ENCODE measurements around the gene TMEM63A.
A peak's percentile ranks its signal among the peaks of the same experiment; 100 is the strongest.
"Not testable (repeated sequence)": the region's sequence is repeated elsewhere in the genome, so short reads cannot be mapped to it uniquely, and the experiment has no call there.

The TMEM63A gene

DNA sequence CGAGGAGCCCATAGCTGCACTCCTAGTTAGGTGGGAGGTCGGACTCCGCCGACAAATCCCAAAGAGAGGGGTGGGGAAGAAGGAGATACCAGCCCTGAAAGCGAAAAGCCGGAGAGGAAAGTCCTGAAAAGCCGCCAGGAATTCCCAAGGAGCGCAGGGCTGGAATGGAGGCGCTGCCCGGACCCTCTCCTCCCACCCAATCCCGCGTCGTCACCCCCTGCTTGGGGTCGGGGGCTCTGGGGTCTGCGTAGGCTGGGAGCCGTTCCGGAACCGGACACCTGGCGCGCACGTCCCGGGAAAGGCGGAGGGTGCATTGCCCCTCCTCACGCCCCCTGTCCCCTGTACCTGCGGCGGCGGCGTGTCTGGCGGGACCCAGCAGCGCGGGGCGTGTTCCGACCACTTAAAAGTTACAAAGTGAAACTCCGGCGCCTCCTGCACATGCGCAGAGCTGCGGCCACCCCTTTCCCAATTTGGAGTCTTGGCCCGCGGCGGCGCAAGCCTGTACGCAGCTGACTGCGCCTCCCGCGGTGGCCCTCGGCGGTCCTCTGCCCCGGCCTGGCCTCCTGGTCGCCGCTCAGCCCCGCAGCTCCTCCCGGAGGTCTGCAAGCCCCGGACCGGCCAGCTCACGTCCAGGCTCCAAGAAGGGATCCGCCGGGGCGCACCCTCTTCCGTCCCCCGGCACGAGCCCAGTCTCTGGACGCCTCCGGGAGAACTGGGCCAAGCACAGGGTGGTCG is at the start of gene TMEM63A:
Gene TMEM63A (minus strand): TSS at position 422 of the 735 bp plus-strand sequence. CDS start 4,800 bp downstream, outside the sequence.
- Histone ChIP-seq H3K27ac (ENCODE audit: low read length) (peak within 1 kb of the TSS; percentile 97), H3K4me2 (ENCODE audit: low read depth, low read length) (peak within 1 kb of the TSS; percentile 99)
- peak; percentile 55 for TF ChIP-seq CTCF (IDR thresholded peaks at IDR 0.05; ENCODE audit: low read length)
- TF ChIP-seq EZH2 (optimal IDR thresholded peaks at IDR 0.05; ENCODE audit: low read depth, low read length) = no peak

DNA sequence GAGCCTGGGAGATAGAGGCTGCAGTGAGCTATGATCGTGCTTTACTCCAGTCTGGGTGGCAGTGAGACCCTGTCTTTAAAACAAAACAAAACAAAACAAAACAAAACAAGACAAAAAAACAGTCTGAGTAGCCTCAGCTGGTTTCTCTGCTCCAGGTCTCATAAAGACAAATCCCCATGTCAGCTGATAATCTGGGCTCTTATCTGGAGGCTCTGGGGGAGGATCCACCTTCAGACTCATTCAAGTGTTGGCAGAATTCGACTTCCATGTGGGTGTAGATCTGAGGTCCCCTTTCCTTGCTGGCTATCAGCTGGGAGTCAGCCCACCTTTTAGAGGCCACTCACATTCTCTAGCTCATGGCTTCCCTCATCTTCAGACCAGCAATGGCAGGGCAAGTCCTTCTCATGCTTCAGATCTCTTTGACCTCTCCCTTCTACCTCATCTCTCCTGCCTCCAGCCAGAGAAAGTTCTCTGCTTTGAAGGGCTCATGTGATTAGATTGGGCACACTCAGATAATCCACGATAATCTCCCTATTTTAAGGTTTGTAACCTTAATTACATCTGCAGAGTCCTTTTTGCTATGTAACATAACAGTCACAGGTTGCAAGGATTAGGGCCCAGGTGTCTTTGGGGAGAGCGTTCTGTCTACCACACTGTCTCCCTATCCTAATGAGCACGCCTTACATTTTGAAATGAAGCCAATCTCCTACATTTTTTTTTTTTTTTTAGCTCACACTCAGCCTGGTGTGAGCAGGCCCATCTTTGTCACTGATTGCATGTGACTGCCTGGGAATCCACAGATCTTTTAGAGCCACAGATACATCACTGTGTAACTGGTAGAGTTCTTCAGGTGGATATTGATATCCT is 49.3 kb upstream of the TMEM63A start:
- Histone ChIP-seq H3K4me1 (ENCODE audit: low read length) (peaks cover 4% of the 10 kb centered on the region), H3K36me3 (replicated peaks; ENCODE audit: insufficient read depth, low read length) (no peaks in the 10 kb centered on the region), H3K79me2 (ENCODE audit: low read length) (no peaks in the 10 kb centered on the region), H2AFZ (ENCODE audit: low read length) (no peak overlapping the region), H3K9me2 (replicated peaks; ENCODE audit: insufficient read depth, low read length) (no peaks in the 10 kb centered on the region), H3K9ac (ENCODE audit: low read length) (no peak overlapping the region), H3K4me3 (ENCODE audit: low read length) (no peak overlapping the region), H3K27ac (ENCODE audit: low read length) (no peak overlapping the region), H3K4me2 (ENCODE audit: low read depth, low read length) (no peak overlapping the region), H4K20me1 (ENCODE audit: insufficient read depth, low read length) (no peaks in the 10 kb centered on the region), H3K9me3 (replicated peaks; ENCODE audit: insufficient read depth, low read length) (no peaks in the 10 kb centered on the region), H3K27me3 (replicated peaks; ENCODE audit: insufficient read depth, low read length) (no peaks in the 10 kb centered on the region), H3F3A (ENCODE audit: insufficient read depth, low read length) (peaks cover 3% of the 10 kb centered on the region; the same call in 1 of the 2 replicates)
- DNase-seq = no peak
- no peak for TF ChIP-seq EZH2 (optimal IDR thresholded peaks at IDR 0.05; ENCODE audit: low read depth, low read length)

More for the DNA sequence above, at the start of gene TMEM63A:
- Histone ChIP-seq H3K27me3 (replicated peaks; ENCODE audit: insufficient read depth, low read length) (no peaks in the 10 kb centered on the region), H3K36me3 (replicated peaks; ENCODE audit: insufficient read depth, low read length) (0 out of 2 replicates have a peak, but pooled peaks cover 6% of the 10 kb centered on the region), H3K4me1 (ENCODE audit: low read length) (peaks cover 41% of the 10 kb centered on the region), H2AFZ (ENCODE audit: low read length) (peak within 1 kb of the TSS; percentile 86), H3K9me3 (replicated peaks; ENCODE audit: insufficient read depth, low read length) (no peaks in the 10 kb centered on the region), H3F3A (ENCODE audit: insufficient read depth, low read length) (peaks cover 41% of the 10 kb centered on the region), H3K9me2 (replicated peaks; ENCODE audit: insufficient read depth, low read length) (no peaks in the 10 kb centered on the region), H3K9ac (ENCODE audit: low read length) (peak within 1 kb of the TSS; percentile 89), H3K4me3 (ENCODE audit: low read length) (peak within 1 kb of the TSS; percentile 79), H3K79me2 (ENCODE audit: low read length) (peaks cover 66% of the 10 kb centered on the region), H4K20me1 (ENCODE audit: insufficient read depth, low read length) (no peaks in the 10 kb centered on the region)
- peak; percentile 97 for DNase-seq

- no peak for DNase-seq
- Histone ChIP-seq H3K27me3 (replicated peaks; ENCODE audit: insufficient read depth, low read length) (no peaks in the 10 kb centered on the region), H2AFZ (ENCODE audit: low read length) (no peak overlapping the region), H3K27ac (ENCODE audit: low read length) (no peak overlapping the region), H3K4me3 (ENCODE audit: low read length) (no peak overlapping the region), H3K9me2 (replicated peaks; ENCODE audit: insufficient read depth, low read length) (no peaks in the 10 kb centered on the region), H3K4me2 (ENCODE audit: low read depth, low read length) (no peak overlapping the region), H3K9me3 (replicated peaks; ENCODE audit: insufficient read depth, low read length) (no peaks in the 10 kb centered on the region), H3F3A (ENCODE audit: insufficient read depth, low read length) (0 out of 2 replicates have a peak, but pooled peaks cover 3% of the 10 kb centered on the region), H3K9ac (ENCODE audit: low read length) (no peak overlapping the region), H3K4me1 (ENCODE audit: low read length) (no peaks in the 10 kb centered on the region), H4K20me1 (ENCODE audit: insufficient read depth, low read length) (no peaks in the 10 kb centered on the region), H3K36me3 (replicated peaks; ENCODE audit: insufficient read depth, low read length) (no peaks in the 10 kb centered on the region), H3K79me2 (ENCODE audit: low read length) (no peaks in the 10 kb centered on the region)
- TF ChIP-seq EZH2phosphoT487 (IDR thresholded peaks at IDR 0.05; ENCODE audit: low read length) = no peak
- TF ChIP-seq EZH2 (optimal IDR thresholded peaks at IDR 0.05; ENCODE audit: low read depth, low read length) = no peak
- no peak for TF ChIP-seq CTCF (IDR thresholded peaks at IDR 0.05; ENCODE audit: low read length)
These were observed 48.4 kb upstream of the TMEM63A start for GRCh38 chr1:225930566-225930965.

DNA sequence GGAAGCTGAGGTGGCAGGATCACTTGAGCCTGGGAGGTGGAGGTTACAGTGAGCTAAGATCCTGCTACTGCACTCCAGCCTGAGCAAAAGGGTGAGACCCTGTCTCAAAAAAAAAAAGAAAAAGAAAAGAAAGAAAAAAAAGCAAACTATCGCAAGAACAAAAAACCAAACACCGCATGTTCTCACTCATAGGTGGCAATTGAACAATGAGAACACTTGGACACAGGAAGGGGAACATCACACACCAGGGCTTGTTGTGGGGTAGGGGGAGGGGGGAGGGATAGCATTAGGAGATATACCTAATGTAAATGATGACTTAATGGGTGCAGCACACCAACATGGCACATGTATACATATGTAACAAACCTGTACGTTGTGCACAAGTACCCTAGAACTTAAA is 47.3 kb upstream of the TMEM63A start:
- H3K4me2 ChIP-seq (ENCODE audit: low read depth, low read length); H3K9me2 ChIP-seq (replicated peaks; ENCODE audit: insufficient read depth, low read length); H3K4me1 ChIP-seq (ENCODE audit: low read length); H3F3A ChIP-seq (ENCODE audit: insufficient read depth, low read length); H3K27me3 ChIP-seq (replicated peaks; ENCODE audit: insufficient read depth, low read length); H3K4me3 ChIP-seq (ENCODE audit: low read length); H3K27ac ChIP-seq (ENCODE audit: low read length); H4K20me1 ChIP-seq (ENCODE audit: insufficient read depth, low read length); H2AFZ ChIP-seq (ENCODE audit: low read length); H3K9ac ChIP-seq (ENCODE audit: low read length); H3K36me3 ChIP-seq (replicated peaks; ENCODE audit: insufficient read depth, low read length); H3K9me3 ChIP-seq (replicated peaks; ENCODE audit: insufficient read depth, low read length); H3K79me2 ChIP-seq (ENCODE audit: low read length); DNase-seq: not testable (repeated sequence)

Data from MM.1S (cell line).